RWPE1 (cell line): Measurements from ENCODE around the gene TRAPPC12.
"Not testable (repeated sequence)": the region's sequence is repeated elsewhere in the genome, so short reads cannot be mapped to it uniquely, and the experiment has no call there.

Experiments used
- CTCF ChIA-PET: fragments of 350-600 bp; sonication (Branson Sonifier 250); formaldehyde crosslinking; extraction: SDS; loops from one replicate; lab custom pipeline; 2021; lab: Yijun Ruan, JAX
- POLR2A ChIA-PET: fragments of 400-600 bp; formaldehyde crosslinking; extraction: SDS; loops from one replicate; lab custom pipeline; 2020; ENCODE audit warnings: antibody characterized with exemption; ENCODE audit not compliant: low non-redundant PET; lab: Yijun Ruan, JAX
- DNase-seq: peaks from one replicate; pipeline ENCODE4 v3.0.0; 2012; ENCODE audit warnings: low spot score
- H3K27ac ChIP-seq: fragments of 450-650 bp; 2 replicates; pipeline ENCODE4 v1.5.1; 2017
- CTCF ChIP-seq: fragments of 450-650 bp; conservative IDR thresholded peaks from 2 replicates; pipeline ENCODE4 v1.5.1; 2017; ENCODE audit warnings: low read depth, mild to moderate bottlenecking

TRAPPC12 gene

GRCh38 chr2:3447789-3448317, 68.4 kb downstream of the TRAPPC12 start:
- no peak overlapping the region for H3K27ac ChIP-seq
- POLR2A ChIA-PET = no interaction called here
- no peak for DNase-seq
- TF ChIP-seq CTCF = no peak
- CTCF ChIA-PET = no interaction called here

- H3K27ac ChIP-seq, CTCF ChIA-PET, DNase-seq, POLR2A ChIA-PET: not testable (repeated sequence)
Observed at GRCh38 chr2:3448441-3448911, 69.0 kb downstream of the TRAPPC12 start.

- no peak for DNase-seq
- no peak overlapping the region for H3K27ac ChIP-seq
- ChIA-PET POLR2A (no interaction called here), CTCF (no interaction called here)
- TF ChIP-seq CTCF = no peak
Observed at GRCh38 chr2:3449086-3449485, 69.6 kb downstream of the TRAPPC12 start.

GRCh38 chr2:3449936-3450335, 70.4 kb downstream of the TRAPPC12 start:
- ChIA-PET POLR2A (no interaction called here), CTCF (interaction anchor here (0.6 kb wide), 1 partner anchor 12 kb away, joined by 3 read pairs; no protein-coding TSS in a partner anchor)
- no peak for DNase-seq
- H3K27ac ChIP-seq = 0 out of 2 replicates have a peak overlapping the region, but pooled peaks have one; percentile 10
- no peak for TF ChIP-seq CTCF

GRCh38 chr2:3450385-3451010, 71.0 kb downstream of the TRAPPC12 start:
- ChIA-PET POLR2A (no interaction called here), CTCF (interaction anchor here (0.6 kb wide), 1 partner anchor 11 kb away, joined by 3 read pairs; no protein-coding TSS in a partner anchor)
- no peak for DNase-seq
- no peak for TF ChIP-seq CTCF
- H3K27ac ChIP-seq = 0 out of 2 replicates have a peak overlapping the region, but pooled peaks have one; percentile 10

GRCh38 chr2:3451169-3451568, 71.7 kb downstream of the TRAPPC12 start:
- POLR2A ChIA-PET = no interaction called here
- no peak for TF ChIP-seq CTCF
- H3K27ac ChIP-seq = no peak overlapping the region

More at GRCh38 chr2:3451169-3451568, 71.7 kb downstream of the TRAPPC12 start:
- DNase-seq = no peak
- CTCF ChIA-PET = no interaction called here
